Glutamatergic neuron (in vitro differentiated cells): Measurements from ENCODE around the gene ANGEL1. TPM values are rescaled to one million over a fixed set of nuclear protein-coding genes. Genes with fewer than 3 reads are reported as not detected.

Experiments
- DNase-seq: peaks from one replicate; pipeline ENCODE4 v3.0.0; 2022
- H3K27ac Mint-ChIP-seq: one replicate; pipeline ENCODE4 v1.8.0; 2020; ENCODE audit warnings: mild to moderate bottlenecking, mixed read lengths, inconsistent platforms; ENCODE audit not compliant: unreplicated experiment
- H3K27me3 Mint-ChIP-seq: one replicate; pipeline ENCODE4 v1.8.0; 2020; ENCODE audit warnings: mild to moderate bottlenecking, moderate library complexity, mixed read lengths, inconsistent platforms; ENCODE audit not compliant: unreplicated experiment
- H3K36me3 Mint-ChIP-seq: one replicate; pipeline ENCODE4 v1.8.0; 2020; ENCODE audit warnings: mild to moderate bottlenecking, mixed read lengths, inconsistent platforms; ENCODE audit not compliant: unreplicated experiment
- H3K4me1 Mint-ChIP-seq: one replicate; pipeline ENCODE4 v1.8.0; 2020; ENCODE audit warnings: mild to moderate bottlenecking, low read depth, mixed read lengths, inconsistent platforms; ENCODE audit not compliant: unreplicated experiment
- H3K4me3 Mint-ChIP-seq: one replicate; pipeline ENCODE4 v1.8.0; 2020; ENCODE audit warnings: mild to moderate bottlenecking, mixed read lengths, inconsistent platforms; ENCODE audit not compliant: unreplicated experiment
- H3K9me3 Mint-ChIP-seq: one replicate; pipeline ENCODE4 v1.8.0; 2020; ENCODE audit warnings: mild to moderate bottlenecking, moderate library complexity, mixed read lengths, inconsistent platforms; ENCODE audit not compliant: unreplicated experiment
- total RNA-seq: library from RNA; stranded (reverse); fragmentation: NEBNext Ultra II Directional; extraction: Animal tissue kit (Norgen Biotek cat#: 25700); gene quantifications from one replicate; pipeline ENCODE4 v1.2.1, GENCODE V29; 2021; ENCODE audit not compliant: unreplicated experiment
- TF ChIP-seq, protein P1 (sequence below): fragments of 200-600 bp; sonication (generic); IDR thresholded peaks from one replicate; pipeline ENCODE4 v1.5.0; 2021; ENCODE audit not compliant: partially characterized antibody, unreplicated experiment

The ANGEL1 gene
- total RNA-seq, 1 donor from 2014 or later: 13.6 TPM

DNA sequence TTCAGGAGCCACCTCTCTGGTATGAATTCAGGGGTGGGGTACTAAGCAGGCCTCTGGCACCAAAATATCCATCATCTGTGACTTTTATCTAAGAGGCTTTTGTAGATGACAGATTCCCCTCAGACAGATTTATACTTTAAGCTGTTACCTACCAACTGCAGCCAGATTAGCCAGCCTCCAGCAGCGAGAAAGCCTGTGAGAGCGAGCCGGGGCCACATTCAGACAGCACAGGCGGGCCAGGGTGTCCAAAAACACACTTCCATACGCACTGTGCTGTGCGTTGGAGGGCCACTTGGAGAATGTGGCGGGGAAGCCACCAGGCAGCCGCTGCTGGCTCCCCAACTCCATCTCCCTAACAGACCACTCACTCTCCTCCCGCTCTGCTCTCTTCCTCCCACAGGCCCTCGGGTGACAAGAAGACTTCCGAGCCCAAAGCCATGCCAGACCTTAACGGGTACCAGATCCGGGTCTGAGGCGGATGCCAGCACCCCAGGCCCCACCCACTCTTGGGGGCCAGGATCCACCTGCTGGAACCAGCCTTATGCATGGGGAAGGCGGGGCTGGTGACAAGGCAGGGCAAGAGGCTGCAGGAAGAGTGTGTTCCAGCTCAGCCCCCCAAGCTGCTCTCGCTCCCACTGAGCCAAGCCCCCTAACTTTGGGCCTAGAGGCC lies 34.0 kb downstream of the ANGEL1 start:
- H3K27me3 Mint-ChIP-seq: peaks cover 12% of the 10 kb centered on the region
- H3K4me1 Mint-ChIP-seq: peaks cover 15% of the 10 kb centered on the region
- no peak overlapping the region for H3K27ac Mint-ChIP-seq
- no peaks in the 10 kb centered on the region for H3K36me3 Mint-ChIP-seq
- TF ChIP-seq, protein P1, sequence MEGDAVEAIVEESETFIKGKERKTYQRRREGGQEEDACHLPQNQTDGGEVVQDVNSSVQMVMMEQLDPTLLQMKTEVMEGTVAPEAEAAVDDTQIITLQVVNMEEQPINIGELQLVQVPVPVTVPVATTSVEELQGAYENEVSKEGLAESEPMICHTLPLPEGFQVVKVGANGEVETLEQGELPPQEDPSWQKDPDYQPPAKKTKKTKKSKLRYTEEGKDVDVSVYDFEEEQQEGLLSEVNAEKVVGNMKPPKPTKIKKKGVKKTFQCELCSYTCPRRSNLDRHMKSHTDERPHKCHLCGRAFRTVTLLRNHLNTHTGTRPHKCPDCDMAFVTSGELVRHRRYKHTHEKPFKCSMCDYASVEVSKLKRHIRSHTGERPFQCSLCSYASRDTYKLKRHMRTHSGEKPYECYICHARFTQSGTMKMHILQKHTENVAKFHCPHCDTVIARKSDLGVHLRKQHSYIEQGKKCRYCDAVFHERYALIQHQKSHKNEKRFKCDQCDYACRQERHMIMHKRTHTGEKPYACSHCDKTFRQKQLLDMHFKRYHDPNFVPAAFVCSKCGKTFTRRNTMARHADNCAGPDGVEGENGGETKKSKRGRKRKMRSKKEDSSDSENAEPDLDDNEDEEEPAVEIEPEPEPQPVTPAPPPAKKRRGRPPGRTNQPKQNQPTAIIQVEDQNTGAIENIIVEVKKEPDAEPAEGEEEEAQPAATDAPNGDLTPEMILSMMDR: no peak
- DNase-seq: no peak
- H3K4me3 Mint-ChIP-seq: no peak overlapping the region
- peaks cover 9% of the 10 kb centered on the region for H3K9me3 Mint-ChIP-seq

DNA sequence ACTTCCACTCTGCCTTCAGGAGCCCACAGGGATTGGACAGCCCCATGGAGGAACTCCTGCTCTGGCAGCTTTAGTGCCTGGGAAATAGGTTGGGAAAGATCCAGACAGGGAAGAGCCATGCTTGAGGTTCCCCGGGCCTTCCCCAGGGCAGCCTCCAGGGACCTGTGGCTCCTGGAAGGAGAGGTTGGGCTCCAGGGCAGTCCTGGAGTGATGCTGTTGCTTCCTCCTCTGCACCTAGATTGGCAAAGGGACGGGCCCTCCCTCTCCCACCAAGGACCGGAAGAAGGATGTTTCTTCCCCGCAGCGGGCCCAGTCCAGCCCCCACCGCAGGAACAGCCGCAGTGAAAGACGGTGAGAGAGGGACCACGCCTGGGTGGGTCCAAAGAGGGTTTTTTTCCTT lies 35.0 kb downstream of the ANGEL1 start:
- peaks cover 4% of the 10 kb centered on the region for H3K9me3 Mint-ChIP-seq
- H3K4me3 Mint-ChIP-seq: no peak overlapping the region
- H3K27me3 Mint-ChIP-seq: peaks cover 10% of the 10 kb centered on the region
- DNase-seq: no peak
- H3K36me3 Mint-ChIP-seq: no peaks in the 10 kb centered on the region
- H3K4me1 Mint-ChIP-seq: peaks cover 14% of the 10 kb centered on the region
- TF ChIP-seq, protein P1: no peak
- H3K27ac Mint-ChIP-seq: no peak overlapping the region

DNA sequence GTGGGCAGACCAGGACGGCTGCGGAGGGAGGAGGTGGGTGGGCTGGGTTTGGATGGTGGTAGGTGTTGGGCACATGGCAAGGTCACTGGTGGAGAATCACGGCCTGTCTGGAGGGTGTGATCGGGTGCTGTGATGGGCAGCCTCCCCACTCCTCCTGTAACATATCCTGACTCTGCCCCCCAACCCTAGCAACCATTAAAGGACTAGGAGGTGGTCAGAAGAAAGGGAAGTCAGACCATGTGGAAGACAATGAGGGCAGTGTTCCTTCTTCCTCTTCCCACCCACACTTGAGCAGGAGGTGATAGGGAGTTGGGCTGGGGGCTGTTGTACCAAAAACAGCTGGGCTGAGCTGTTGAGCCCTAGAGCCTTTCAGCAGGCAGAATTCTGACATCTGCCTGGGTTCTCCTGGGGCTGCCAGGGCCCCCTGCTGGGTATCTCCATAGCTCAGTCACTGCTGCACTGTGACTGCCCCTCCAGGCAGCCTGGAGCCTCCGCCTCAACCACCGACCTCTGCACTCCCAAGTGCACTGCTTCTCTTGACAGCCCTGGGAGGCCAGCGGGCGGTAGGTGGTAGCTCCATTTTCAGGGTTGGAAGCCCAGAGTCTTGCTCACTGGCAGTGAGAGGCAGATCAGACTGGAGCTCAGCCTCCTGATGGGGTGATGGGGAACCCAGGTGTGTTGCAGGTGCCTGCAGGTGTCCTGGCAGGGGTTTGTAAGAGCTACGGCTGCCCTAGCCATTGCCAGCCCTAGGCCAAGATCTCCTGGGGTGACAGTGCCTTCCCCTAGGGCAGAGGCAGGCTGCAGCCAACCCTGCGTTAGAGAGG lies 36.0 kb downstream of the ANGEL1 start:
- TF ChIP-seq, protein P1: no peak

DNA sequence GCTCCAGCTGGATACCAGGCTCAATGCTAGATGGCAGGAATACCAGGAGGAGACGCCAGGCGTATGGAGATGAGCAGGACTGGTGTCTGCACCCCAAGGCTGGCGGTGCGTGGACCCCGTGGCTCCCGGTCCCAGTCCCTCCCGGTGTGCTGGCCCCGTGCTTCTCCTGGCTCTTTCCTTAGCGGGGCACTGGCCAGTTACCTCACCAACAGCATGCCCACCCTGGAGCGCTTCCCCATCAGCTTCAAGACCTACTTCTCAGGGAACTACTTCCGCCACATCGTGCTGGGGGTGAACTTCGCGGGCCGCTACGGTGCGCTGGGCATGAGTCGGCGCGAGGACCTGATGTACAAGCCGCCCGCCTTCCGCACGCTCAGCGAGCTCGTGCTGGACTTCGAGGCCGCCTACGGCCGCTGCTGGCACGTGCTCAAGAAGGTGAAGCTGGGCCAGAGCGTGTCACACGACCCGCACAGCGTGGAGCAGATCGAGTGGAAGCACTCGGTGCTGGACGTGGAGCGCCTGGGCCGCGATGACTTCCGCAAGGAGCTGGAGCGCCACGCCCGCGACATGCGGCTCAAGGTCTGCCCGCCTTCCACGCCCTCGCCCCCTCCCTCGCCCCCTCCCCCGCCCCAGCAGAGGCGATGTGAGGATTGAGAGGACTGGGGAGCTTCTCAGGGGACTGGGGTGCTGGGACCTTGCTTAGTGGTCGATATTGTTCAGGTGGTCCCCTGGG lies 36.8 kb downstream of the ANGEL1 start:
- Mint-ChIP-seq H3K4me3 (no peak overlapping the region), H3K36me3 (no peaks in the 10 kb centered on the region), H3K9me3 (peaks cover 4% of the 10 kb centered on the region), H3K27ac (no peak overlapping the region), H3K27me3 (peaks cover 8% of the 10 kb centered on the region), H3K4me1 (peaks cover 17% of the 10 kb centered on the region)
- DNase-seq: no peak
- TF ChIP-seq, protein P1: no peak

More for the DNA sequence above, 36.0 kb downstream of the ANGEL1 start:
- Mint-ChIP-seq H3K9me3 (peaks cover 4% of the 10 kb centered on the region), H3K4me3 (no peak overlapping the region), H3K4me1 (peaks cover 17% of the 10 kb centered on the region), H3K36me3 (no peaks in the 10 kb centered on the region), H3K27me3 (peaks cover 8% of the 10 kb centered on the region), H3K27ac (no peak overlapping the region)
- no peak for DNase-seq
